ENCODE measurements around the gene KTN1. TPM values are rescaled to one million over a fixed set of nuclear protein-coding genes. Genes with fewer than 3 reads are reported as not detected.

KTN1 gene
- total and polyA plus RNA-seq, 7 experiments from 2014 or later = 20.3 to 131 (median 90.7) TPM

DNA sequence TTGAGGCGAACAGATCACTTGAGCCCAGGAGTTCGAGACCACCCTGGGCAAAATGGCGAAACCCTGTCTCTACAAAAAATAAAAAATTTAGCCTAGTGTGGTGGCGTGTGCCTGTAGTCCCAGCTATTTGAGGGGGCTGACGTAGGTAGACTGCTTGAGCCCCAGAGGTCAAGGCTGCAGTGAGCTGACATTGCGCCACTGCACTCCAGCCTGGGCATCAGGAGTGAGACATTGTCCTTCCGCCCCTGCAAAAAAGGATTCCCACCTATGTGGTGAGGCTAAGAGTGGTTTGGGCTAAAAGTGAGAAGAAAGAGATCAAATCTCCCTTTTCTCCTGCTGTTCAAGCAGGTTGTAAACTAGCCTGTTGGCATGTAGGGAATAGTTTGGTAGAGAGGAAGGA, 5.0 kb upstream of the KTN1 start:
- H3K4me1 Mint-ChIP-seq = peaks cover 8 to 20% (median 15%) of the 10 kb centered on the region in 7 donors
- intact Hi-C loops (cut with micrococcal nuclease) = no loop called here
- peaks cover 0 to 4% (median 0%) of the 10 kb centered on the region in 11 donors for H3K9me3 Mint-ChIP-seq
- Histone ChIP-seq H3K36me3 (ENCODE audit: control insufficient read depth in 2 of 3, insufficient read depth in 3 of 3, low read length in 3 of 3) (peaks cover 0 to 4% (median 0%) of the 10 kb centered on the region in 3 experiments), H3K4me1 (ENCODE audit: control insufficient read depth in 2 of 2, insufficient read depth in 2 of 2, low read length in 2 of 2) (peaks cover 8% of the 10 kb centered on the region in 2 donors), H3K9me3 (ENCODE audit: control insufficient read depth in 2 of 3, low read length in 3 of 3) (no peaks in the 10 kb centered on the region), H3K27ac (ENCODE audit: low read depth, low read length) (no peak overlapping the region), H3K27me3 (ENCODE audit: control insufficient read depth in 2 of 2, insufficient read depth in 2 of 2, low read length in 2 of 2) (no peaks in the 10 kb centered on the region), H3K4me3 (ENCODE audit: low read length) (no peak overlapping the region)
- ChIA-PET POLR2A (interaction anchor here (0.8 kb wide), 1 partner anchor 12 kb away, joined by 3 read pairs; no protein-coding TSS in a partner anchor), CTCF (no interaction called here)
- DNase-seq (no peak), ATAC-seq (no peak)
- H3K4me3 Mint-ChIP-seq = no peak overlapping the region
- peaks cover 0 to 13% (median 0%) of the 10 kb centered on the region in 5 donors for H3K36me3 Mint-ChIP-seq
- no peak overlapping the region for H3K27ac Mint-ChIP-seq
- no peaks in the 10 kb centered on the region for H3K27me3 Mint-ChIP-seq

DNA sequence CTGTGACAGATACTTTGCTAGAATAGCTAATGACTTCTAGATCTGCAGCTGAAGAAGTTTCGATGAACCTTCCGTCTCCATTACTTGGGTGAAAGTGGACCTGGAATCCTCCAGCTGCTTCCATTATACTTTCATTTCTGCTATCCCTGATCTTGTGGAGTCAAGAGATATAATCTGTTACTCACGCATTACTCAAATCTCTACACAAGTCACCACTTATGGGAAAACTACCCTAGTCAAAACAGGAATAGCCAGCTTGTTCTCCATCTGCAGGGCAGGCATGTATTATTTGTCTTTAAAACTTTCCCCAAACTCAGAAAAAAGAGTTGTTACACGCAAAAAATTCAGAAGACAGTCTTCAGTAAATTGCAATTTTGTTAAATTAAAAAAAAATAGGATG, 2.8 kb upstream of the KTN1 start:
- ATAC-seq (no peak), DNase-seq (no peak)
- ChIA-PET POLR2A (interaction anchor here (0.5 to 1.2 kb wide), 2 partner anchors 9 to 17 kb away, joined by 3 read pairs; no protein-coding TSS in a partner anchor), CTCF (interaction anchor here (0.6 kb wide), 1 partner anchor 47 kb away, joined by 4 read pairs; no protein-coding TSS in a partner anchor)
- Mint-ChIP-seq H3K27ac (no peak overlapping the region), H3K4me3 (peak overlapping the region in 1 of 10 donors; percentile 47), H3K27me3 (no peaks in the 10 kb centered on the region), H3K36me3 (peaks cover 0 to 8% (median 0%) of the 10 kb centered on the region in 5 donors), H3K9me3 (no peaks in the 10 kb centered on the region), H3K4me1 (peaks cover 17 to 28% (median 23%) of the 10 kb centered on the region in 7 donors)
- intact Hi-C loops (cut with micrococcal nuclease) = no loop called here
- peaks cover 0 to 4% (median 0%) of the 10 kb centered on the region in 3 experiments for H3K36me3 ChIP-seq (ENCODE audit: control insufficient read depth in 2 of 3, insufficient read depth in 3 of 3, low read length in 3 of 3)
- H3K4me3 ChIP-seq (ENCODE audit: low read length) = no peak overlapping the region
- H3K27ac ChIP-seq (ENCODE audit: low read depth, low read length) = no peak overlapping the region
- peaks cover 14 to 16% of the 10 kb centered on the region in 2 donors for H3K4me1 ChIP-seq (ENCODE audit: control insufficient read depth in 2 of 2, insufficient read depth in 2 of 2, low read length in 2 of 2)
- no peaks in the 10 kb centered on the region for H3K9me3 ChIP-seq (ENCODE audit: control insufficient read depth in 2 of 3, low read length in 3 of 3)
- H3K27me3 ChIP-seq (ENCODE audit: control insufficient read depth in 2 of 2, insufficient read depth in 2 of 2, low read length in 2 of 2) = no peaks in the 10 kb centered on the region

DNA sequence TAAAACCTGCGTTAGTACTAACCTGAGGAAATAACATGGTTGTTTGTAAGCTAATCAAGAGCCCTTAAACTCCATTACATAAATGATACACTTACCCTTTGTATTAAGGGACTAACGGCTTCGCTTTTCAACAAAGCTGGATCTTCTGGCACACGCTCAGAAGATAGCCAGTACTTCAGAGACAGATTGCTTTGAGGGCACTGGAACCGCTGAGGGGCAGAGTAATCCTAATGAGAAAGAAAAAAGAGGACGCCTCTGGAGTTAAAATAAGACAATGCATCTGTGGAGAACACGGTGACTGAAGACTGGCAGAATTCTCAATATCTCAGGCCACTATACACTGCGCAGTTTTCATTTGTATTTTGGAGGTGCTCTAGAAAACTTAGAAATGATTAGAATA, 1.5 kb upstream of the KTN1 start:
- H3K4me3 ChIP-seq (ENCODE audit: low read length) = no peak overlapping the region
- ChIA-PET CTCF (no interaction called here), POLR2A (interaction anchor here (0.9 to 1.2 kb wide), 2 partner anchors 10 to 24 kb away, joined by 3 read pairs; no protein-coding TSS in a partner anchor)
- intact Hi-C loops (cut with micrococcal nuclease) = no loop called here
- Mint-ChIP-seq H3K4me3 (peak overlapping the region; percentile 93 to 98 (median 95)), H3K9me3 (no peaks in the 10 kb centered on the region), H3K4me1 (peaks cover 20 to 28% (median 26%) of the 10 kb centered on the region in 7 donors), H3K27me3 (no peaks in the 10 kb centered on the region), H3K36me3 (peaks cover 0 to 3% (median 0%) of the 10 kb centered on the region in 5 donors), H3K27ac (peak overlapping the region; percentile 39 to 97 (median 93))
- no peak overlapping the region for H3K27ac ChIP-seq (ENCODE audit: low read depth, low read length)
- peaks cover 20 to 26% of the 10 kb centered on the region in 2 donors for H3K4me1 ChIP-seq (ENCODE audit: control insufficient read depth in 2 of 2, insufficient read depth in 2 of 2, low read length in 2 of 2)
- H3K36me3 ChIP-seq (ENCODE audit: control insufficient read depth in 2 of 3, insufficient read depth in 3 of 3, low read length in 3 of 3) = peaks cover 0 to 4% (median 0%) of the 10 kb centered on the region in 3 experiments
- ATAC-seq (no peak), DNase-seq (no peak)
- H3K9me3 ChIP-seq (ENCODE audit: control insufficient read depth in 2 of 3, low read length in 3 of 3) = no peaks in the 10 kb centered on the region
- no peaks in the 10 kb centered on the region for H3K27me3 ChIP-seq (ENCODE audit: control insufficient read depth in 2 of 2, insufficient read depth in 2 of 2, low read length in 2 of 2)

DNA sequence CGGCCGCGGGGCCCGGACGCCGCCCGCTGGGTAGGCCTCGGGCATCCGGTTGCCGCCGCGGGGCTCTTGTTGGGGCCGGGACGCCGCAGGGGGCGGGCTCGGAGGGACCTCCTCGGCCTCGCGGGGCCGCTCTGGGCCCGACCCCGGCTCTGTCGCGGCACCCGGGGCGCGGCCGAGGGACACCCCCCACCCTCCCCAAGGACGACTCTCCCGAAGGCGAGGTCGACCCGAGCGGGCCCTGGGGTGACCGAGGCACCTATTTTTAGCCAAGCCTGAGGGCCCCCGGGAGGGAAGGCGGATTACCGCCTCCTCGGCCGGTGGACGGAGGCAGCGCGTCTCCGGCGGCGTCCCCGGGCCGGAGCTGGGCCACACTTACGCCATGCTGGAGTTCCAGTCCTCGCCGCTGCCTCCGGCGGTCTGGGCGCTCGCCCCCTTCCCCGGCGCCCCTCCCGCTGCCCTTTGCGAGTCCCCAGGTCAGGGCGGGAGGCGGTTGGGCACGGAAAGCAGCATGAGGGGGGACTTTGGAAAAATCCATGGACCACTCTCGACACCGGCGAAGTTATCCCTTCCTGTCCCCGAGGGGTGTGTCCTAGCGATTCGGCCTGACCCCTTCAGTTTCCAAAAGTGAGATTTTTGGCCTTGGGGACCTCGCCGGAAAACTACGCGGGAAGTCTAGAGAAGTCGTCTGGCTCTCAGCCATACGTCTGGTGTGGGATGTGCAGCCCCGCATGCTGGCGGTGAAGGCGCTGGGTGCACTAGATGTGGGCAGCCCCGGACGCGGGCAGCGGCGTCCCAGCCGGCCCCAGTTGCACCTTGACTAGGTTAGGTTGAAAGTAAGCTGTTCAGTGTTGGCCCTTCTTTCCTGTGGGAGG, 699 bp downstream of the KTN1 start:
- ChIA-PET CTCF (no interaction called here), POLR2A (interaction anchor here (0.6 to 1.6 kb wide), 4 partner anchors 9 to 361 kb away, joined by 3 read pairs; no protein-coding TSS in a partner anchor)
- Histone ChIP-seq H3K4me1 (ENCODE audit: control insufficient read depth in 2 of 2, insufficient read depth in 2 of 2, low read length in 2 of 2) (peaks cover 26 to 34% of the 10 kb centered on the region in 2 donors), H3K27ac (ENCODE audit: low read depth, low read length) (peak overlapping the region; percentile 86), H3K9me3 (ENCODE audit: control insufficient read depth in 2 of 3, low read length in 3 of 3) (no peaks in the 10 kb centered on the region), H3K27me3 (ENCODE audit: control insufficient read depth in 2 of 2, insufficient read depth in 2 of 2, low read length in 2 of 2) (no peaks in the 10 kb centered on the region), H3K4me3 (ENCODE audit: low read length) (peak overlapping the region; percentile 70), H3K36me3 (ENCODE audit: control insufficient read depth in 2 of 3, insufficient read depth in 3 of 3, low read length in 3 of 3) (peaks cover 0 to 4% (median 0%) of the 10 kb centered on the region in 3 experiments)
- H3K36me3 Mint-ChIP-seq = peaks cover 0 to 3% (median 0%) of the 10 kb centered on the region in 5 donors
- intact Hi-C loops (cut with micrococcal nuclease) = loop anchor here (1.0 to 10.0 kb wide), 14 partner anchors 37 to 1810 kb away; partner anchors contain the start of genes AP5M1 (in 2 of the 2), DLGAP5 (in 2 of the 2), EXOC5 (in 2 of the 2) and FBXO34 (in 2 of the 2)
- ATAC-seq (peak; percentile 65), DNase-seq (peak; percentile 38 to 73 (median 52))
- no peaks in the 10 kb centered on the region for H3K9me3 Mint-ChIP-seq
- peak overlapping the region; percentile 67 to 97 (median 78) for H3K27ac Mint-ChIP-seq
- H3K4me1 Mint-ChIP-seq = peaks cover 20 to 35% (median 28%) of the 10 kb centered on the region in 7 donors
- peak overlapping the region in 9 of 10 donors; percentile 71 to 95 (median 89) for H3K4me3 Mint-ChIP-seq
- no peaks in the 10 kb centered on the region for H3K27me3 Mint-ChIP-seq

DNA sequence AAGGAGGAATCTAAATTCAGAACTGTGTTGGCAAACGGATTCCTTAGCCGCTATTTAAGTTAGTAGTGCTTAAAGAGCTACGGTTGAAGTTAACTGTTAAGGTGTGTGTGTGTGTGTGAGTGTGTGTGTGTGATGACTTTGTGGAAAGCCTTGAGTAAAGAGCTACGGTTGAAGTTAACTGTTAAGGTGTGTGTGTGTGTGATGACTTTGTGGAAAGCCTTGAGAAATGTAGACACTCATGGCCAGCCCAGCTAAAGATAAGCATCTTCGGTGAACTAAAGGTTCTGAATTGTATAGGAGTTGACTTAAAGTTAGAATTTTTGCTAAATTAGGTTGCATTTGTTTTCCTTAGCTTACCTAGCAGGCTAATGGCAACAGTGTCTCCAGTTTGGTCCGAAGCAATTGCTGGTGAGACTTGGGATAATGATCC, 1.4 kb downstream of the KTN1 start:
- peak; percentile 1 for ATAC-seq

DNA sequence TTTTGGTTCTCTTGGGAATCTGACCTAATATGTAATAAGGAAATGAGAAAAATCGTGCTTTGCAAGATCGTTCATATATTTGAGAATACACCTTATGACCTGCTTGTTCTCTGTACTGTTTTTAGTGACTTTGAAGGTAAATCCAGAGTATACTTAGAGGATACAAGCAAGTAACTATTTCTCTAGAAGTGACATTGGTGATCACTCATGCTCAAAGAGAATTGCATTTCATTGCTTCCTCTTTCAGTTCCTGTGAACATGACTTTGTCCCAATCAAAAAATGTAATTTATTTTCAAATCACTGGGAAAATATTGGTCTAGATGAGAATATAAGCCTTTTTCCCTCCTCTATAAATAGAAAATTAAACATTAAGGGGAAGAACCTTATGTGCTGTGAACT, 2.7 kb downstream of the KTN1 start:
- CTCF ChIA-PET = no interaction called here
- no peak overlapping the region for H3K27ac ChIP-seq (ENCODE audit: low read depth, low read length)
- H3K4me1 ChIP-seq (ENCODE audit: control insufficient read depth in 2 of 2, insufficient read depth in 2 of 2, low read length in 2 of 2) = peaks cover 29 to 40% of the 10 kb centered on the region in 2 donors
- H3K36me3 ChIP-seq (ENCODE audit: control insufficient read depth in 2 of 3, insufficient read depth in 3 of 3, low read length in 3 of 3) = peaks cover 0 to 4% (median 0%) of the 10 kb centered on the region in 3 experiments
- Mint-ChIP-seq H3K27ac (peak overlapping the region in 2 of 9 donors; percentile 18 to 39), H3K4me1 (peaks cover 20 to 54% (median 37%) of the 10 kb centered on the region in 7 donors), H3K4me3 (peak overlapping the region in 6 of 10 donors; percentile 16 to 50 (median 35)), H3K9me3 (no peaks in the 10 kb centered on the region), H3K36me3 (no peaks in the 10 kb centered on the region), H3K27me3 (no peaks in the 10 kb centered on the region)
- no peaks in the 10 kb centered on the region for H3K27me3 ChIP-seq (ENCODE audit: control insufficient read depth in 2 of 2, insufficient read depth in 2 of 2, low read length in 2 of 2)
- H3K4me3 ChIP-seq (ENCODE audit: low read length) = no peak overlapping the region
- ATAC-seq = no peak
- no peaks in the 10 kb centered on the region for H3K9me3 ChIP-seq (ENCODE audit: control insufficient read depth in 2 of 3, low read length in 3 of 3)
- no peak for DNase-seq
- POLR2A ChIA-PET = no interaction called here
- intact Hi-C loops (cut with micrococcal nuclease) = loop anchor here (1.0 to 10.0 kb wide), 4 partner anchors 9 to 558 kb away; partner anchors contain the start of genes FBXO34 (in 1 of the 2), SOCS4 (in 1 of the 2) and WDHD1 (in 1 of the 2)

More for the DNA sequence above, 1.4 kb downstream of the KTN1 start:
- Histone ChIP-seq H3K36me3 (ENCODE audit: control insufficient read depth in 2 of 3, insufficient read depth in 3 of 3, low read length in 3 of 3) (peaks cover 0 to 4% (median 0%) of the 10 kb centered on the region in 3 experiments), H3K9me3 (ENCODE audit: control insufficient read depth in 2 of 3, low read length in 3 of 3) (no peaks in the 10 kb centered on the region), H3K4me3 (ENCODE audit: low read length) (peak overlapping the region; percentile 70), H3K4me1 (ENCODE audit: control insufficient read depth in 2 of 2, insufficient read depth in 2 of 2, low read length in 2 of 2) (peaks cover 29 to 34% of the 10 kb centered on the region in 2 donors), H3K27ac (ENCODE audit: low read depth, low read length) (peak overlapping the region; percentile 86), H3K27me3 (ENCODE audit: control insufficient read depth in 2 of 2, insufficient read depth in 2 of 2, low read length in 2 of 2) (no peaks in the 10 kb centered on the region)
- Mint-ChIP-seq H3K27ac (peak overlapping the region; percentile 67 to 97 (median 78)), H3K4me3 (peak overlapping the region in 9 of 10 donors; percentile 71 to 95 (median 89)), H3K4me1 (peaks cover 20 to 41% (median 33%) of the 10 kb centered on the region in 7 donors), H3K36me3 (peaks cover 0 to 3% (median 0%) of the 10 kb centered on the region in 5 donors), H3K27me3 (no peaks in the 10 kb centered on the region), H3K9me3 (no peaks in the 10 kb centered on the region)
- intact Hi-C loops (cut with micrococcal nuclease) = loop anchor here (1.0 to 10.0 kb wide), 11 partner anchors 36 to 1687 kb away; partner anchors contain the start of genes AP5M1 (in 2 of the 2), EXOC5 (in 2 of the 2), ATG14 (in 1 of the 2) and CDKN3 (in 1 of the 2)
- DNase-seq = peak in 2 of 9 donors; percentile 49 to 51
- POLR2A ChIA-PET = interaction anchor here (0.8 to 1.6 kb wide), 6 partner anchors 8 to 530 kb away, joined by 3 to 4 read pairs (median 3); partner anchors contain the start of gene MAPK1IP1L
- CTCF ChIA-PET = no interaction called here

All from naive thymus-derived CD4-positive, alpha-beta T cell (primary cell).